NB4 (cell line): ENCODE measurements around the gene SLC7A8.

Source experiments
- DNase-seq: peaks from one replicate; pipeline ENCODE4 v3.0.0; 2010; ENCODE audit warnings: low read depth
- H3K4me3 ChIP-seq: one replicate; pipeline ENCODE4 v1.5.1; 2011; ENCODE audit warnings: mild to moderate bottlenecking, low read depth, low read length, moderate library complexity
- CTCF ChIP-seq: IDR thresholded peaks from one replicate; pipeline ENCODE4 v1.5.1; 2012; ENCODE audit warnings: low read depth, low read length
- MAX ChIP-seq: IDR thresholded peaks from 2 replicates; pipeline ENCODE4 v1.6.1; 2011; ENCODE audit warnings: low read depth, low read length
- MYC ChIP-seq: IDR thresholded peaks from 2 replicates; pipeline ENCODE4 v1.6.1; 2011; ENCODE audit warnings: low read depth, low read length
- POLR2A ChIP-seq: IDR thresholded peaks from 2 replicates; pipeline ENCODE4 v1.6.1; 2011; ENCODE audit warnings: mild to moderate bottlenecking; ENCODE audit not compliant: insufficient read length; ENCODE audit errors: extremely low read depth

SLC7A8 gene

GRCh38 chr14:23167116-23167847, 16.2 kb downstream of the SLC7A8 start:
- no peak overlapping the region for H3K4me3 ChIP-seq
- DNase-seq: no peak
- TF ChIP-seq CTCF: no peak
- no peak for TF ChIP-seq MYC
- TF ChIP-seq POLR2A: no peak
- TF ChIP-seq MAX: no peak

GRCh38 chr14:23164949-23165348, 18.5 kb downstream of the SLC7A8 start:
- TF ChIP-seq MAX (no peak), POLR2A (no peak), CTCF (no peak), MYC (no peak)

GRCh38 chr14:23164250-23164649, 19.2 kb downstream of the SLC7A8 start:
- no peak for DNase-seq
- TF ChIP-seq MYC (no peak), POLR2A (no peak), CTCF (no peak), MAX (no peak)
- H3K4me3 ChIP-seq: no peak overlapping the region

More at GRCh38 chr14:23164949-23165348, 18.5 kb downstream of the SLC7A8 start:
- no peak for DNase-seq
- no peak overlapping the region for H3K4me3 ChIP-seq

GRCh38 chr14:23163830-23164229, 19.6 kb downstream of the SLC7A8 start:
- no peak for DNase-seq
- no peak overlapping the region for H3K4me3 ChIP-seq
- TF ChIP-seq MAX (no peak), POLR2A (no peak), CTCF (no peak), MYC (no peak)

- peak; percentile 37 for DNase-seq
- no peak overlapping the region for H3K4me3 ChIP-seq
- TF ChIP-seq POLR2A (no peak), MYC (no peak), CTCF (no peak), MAX (no peak)
Observed at GRCh38 chr14:23162800-23163199, 20.7 kb downstream of the SLC7A8 start.
